ENCODE data around the gene SOAT1. TPM values are rescaled to one million over a fixed set of nuclear protein-coding genes. Genes with fewer than 3 reads are reported as not detected.

The SOAT1 gene
- total and polyA plus RNA-seq, 10 of the 15 experiments (the other 5 are each of a cell fraction or from before 2014, with no cell fraction given), result 8.6 to 68.5 (median 22.3) TPM

DNA sequence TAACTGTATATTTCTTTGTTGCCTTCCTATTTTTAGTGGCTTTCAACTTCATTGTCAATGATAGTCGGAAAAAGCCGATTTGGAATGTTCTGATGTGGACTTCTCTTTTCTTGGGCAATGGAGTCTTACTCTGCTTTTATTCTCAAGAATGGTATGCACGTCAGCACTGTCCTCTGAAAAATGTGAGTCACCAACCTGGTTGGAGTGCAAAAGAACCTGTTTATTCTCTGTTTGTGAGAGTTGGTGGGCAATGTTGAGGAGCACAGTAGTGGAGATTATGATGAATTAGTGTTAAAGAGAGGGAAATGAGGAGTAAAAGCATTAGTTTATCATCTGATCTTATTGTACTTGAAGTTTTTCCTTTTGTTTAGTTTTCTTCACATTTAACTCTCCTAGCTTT is 57.7 kb downstream of the SOAT1 start:
- Histone ChIP-seq H3K9me3 (replicated peaks; ENCODE audit: control insufficient read depth, insufficient read depth, low read length) (no peaks in the 10 kb centered on the region), H3K36me3 (ENCODE audit: control insufficient read depth in 2 of 2, insufficient read depth in 2 of 2, low read length in 1 of 2) (peaks cover 0 to 16% of the 10 kb centered on the region in 2 experiments; a peak in 2 of 4 replicates), H3K27ac (ENCODE audit: control insufficient read depth, insufficient read depth) (no peak overlapping the region), H3K79me2 (ENCODE audit: control insufficient read depth, insufficient read depth, low read length) (no peaks in the 10 kb centered on the region), H2AFZ (ENCODE audit: control insufficient read depth, low read depth, low read length) (no peak overlapping the region), H3K4me3 (no peak overlapping the region), H3K9ac (ENCODE audit: control insufficient read depth, insufficient read depth, low read length) (no peak overlapping the region), H3K4me2 (ENCODE audit: control insufficient read depth, insufficient read depth) (no peak overlapping the region), H3K27me3 (replicated peaks in 1 of 2; ENCODE audit: control insufficient read depth in 2 of 2, insufficient read depth in 2 of 2, low read length in 1 of 2) (no peaks in the 10 kb centered on the region), H3K4me1 (ENCODE audit: control insufficient read depth, insufficient read depth, low read length) (no peaks in the 10 kb centered on the region), H4K20me1 (ENCODE audit: control insufficient read depth, insufficient read depth) (no peaks in the 10 kb centered on the region)
- RAD21 ChIA-PET (ENCODE audit: unreplicated experiment), result no interaction called here
- BruUV-seq (replicated peaks), result no TSS peak
- WGBS (ENCODE audit: insufficient coverage, insufficient replicate concordance, low lambda C conversion rate, missing lambda C conversion rate), result 98% methylated on average over 3 of the region's 3 CpGs
- CTCF ChIA-PET, result no interaction called here
- no peak for TF ChIP-seq ZNF207 (IDR thresholded peaks at IDR 0.05; ENCODE audit: borderline replicate concordance)
- TF ChIP-seq, protein P1, sequence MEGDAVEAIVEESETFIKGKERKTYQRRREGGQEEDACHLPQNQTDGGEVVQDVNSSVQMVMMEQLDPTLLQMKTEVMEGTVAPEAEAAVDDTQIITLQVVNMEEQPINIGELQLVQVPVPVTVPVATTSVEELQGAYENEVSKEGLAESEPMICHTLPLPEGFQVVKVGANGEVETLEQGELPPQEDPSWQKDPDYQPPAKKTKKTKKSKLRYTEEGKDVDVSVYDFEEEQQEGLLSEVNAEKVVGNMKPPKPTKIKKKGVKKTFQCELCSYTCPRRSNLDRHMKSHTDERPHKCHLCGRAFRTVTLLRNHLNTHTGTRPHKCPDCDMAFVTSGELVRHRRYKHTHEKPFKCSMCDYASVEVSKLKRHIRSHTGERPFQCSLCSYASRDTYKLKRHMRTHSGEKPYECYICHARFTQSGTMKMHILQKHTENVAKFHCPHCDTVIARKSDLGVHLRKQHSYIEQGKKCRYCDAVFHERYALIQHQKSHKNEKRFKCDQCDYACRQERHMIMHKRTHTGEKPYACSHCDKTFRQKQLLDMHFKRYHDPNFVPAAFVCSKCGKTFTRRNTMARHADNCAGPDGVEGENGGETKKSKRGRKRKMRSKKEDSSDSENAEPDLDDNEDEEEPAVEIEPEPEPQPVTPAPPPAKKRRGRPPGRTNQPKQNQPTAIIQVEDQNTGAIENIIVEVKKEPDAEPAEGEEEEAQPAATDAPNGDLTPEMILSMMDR (IDR thresholded peaks at IDR 0.05 in 2 of 3, conservative IDR thresholded peaks at IDR 0.05 in 1 of 3; ENCODE audit: control insufficient read depth in 2 of 3, extremely low read depth in 1 of 3, insufficient read depth in 1 of 3, low read depth in 3 of 3, low read length in 3 of 3), result no peak
- no peak for TF ChIP-seq NRF1 (conservative IDR thresholded peaks at IDR 0.05; ENCODE audit: low read depth, low read length)
- no peak for TF ChIP-seq CBX3 (IDR thresholded peaks at IDR 0.05; ENCODE audit: borderline replicate concordance, low read depth)
- no peak for TF ChIP-seq CEBPB (IDR thresholded peaks at IDR 0.05; ENCODE audit: borderline replicate concordance in 1 of 2, low read depth in 2 of 2, low read length in 2 of 2)
- TF ChIP-seq YY1 (IDR thresholded peaks at IDR 0.05; ENCODE audit: low read depth, low read length), result no peak
- TF ChIP-seq CREB1 (IDR thresholded peaks at IDR 0.05; ENCODE audit: low read depth), result no peak
- TF ChIP-seq, protein P2, sequence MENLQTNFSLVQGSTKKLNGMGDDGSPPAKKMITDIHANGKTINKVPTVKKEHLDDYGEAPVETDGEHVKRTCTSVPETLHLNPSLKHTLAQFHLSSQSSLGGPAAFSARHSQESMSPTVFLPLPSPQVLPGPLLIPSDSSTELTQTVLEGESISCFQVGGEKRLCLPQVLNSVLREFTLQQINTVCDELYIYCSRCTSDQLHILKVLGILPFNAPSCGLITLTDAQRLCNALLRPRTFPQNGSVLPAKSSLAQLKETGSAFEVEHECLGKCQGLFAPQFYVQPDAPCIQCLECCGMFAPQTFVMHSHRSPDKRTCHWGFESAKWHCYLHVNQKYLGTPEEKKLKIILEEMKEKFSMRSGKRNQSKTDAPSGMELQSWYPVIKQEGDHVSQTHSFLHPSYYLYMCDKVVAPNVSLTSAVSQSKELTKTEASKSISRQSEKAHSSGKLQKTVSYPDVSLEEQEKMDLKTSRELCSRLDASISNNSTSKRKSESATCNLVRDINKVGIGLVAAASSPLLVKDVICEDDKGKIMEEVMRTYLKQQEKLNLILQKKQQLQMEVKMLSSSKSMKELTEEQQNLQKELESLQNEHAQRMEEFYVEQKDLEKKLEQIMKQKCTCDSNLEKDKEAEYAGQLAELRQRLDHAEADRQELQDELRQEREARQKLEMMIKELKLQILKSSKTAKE (IDR thresholded peaks at IDR 0.05; ENCODE audit: low read depth, poor library complexity, severe bottlenecking), result no peak
- TF ChIP-seq TCF7 (IDR thresholded peaks at IDR 0.05; ENCODE audit: borderline replicate concordance), result no peak
- TF ChIP-seq BCL11A (IDR thresholded peaks at IDR 0.05; ENCODE audit: low read depth, low read length), result no peak
- no peak for TF ChIP-seq TARDBP (IDR thresholded peaks at IDR 0.05; ENCODE audit: borderline replicate concordance)
- no peak for TF ChIP-seq HDGF (IDR thresholded peaks at IDR 0.05)
- TF ChIP-seq RB1 (IDR thresholded peaks at IDR 0.05; ENCODE audit: borderline replicate concordance), result no peak
- TF ChIP-seq NR2F1 (conservative IDR thresholded peaks at IDR 0.05), result no peak
- no peak for TF ChIP-seq YBX1 (IDR thresholded peaks at IDR 0.05)
- TF ChIP-seq ASH2L (IDR thresholded peaks at IDR 0.05; ENCODE audit: borderline replicate concordance, low read depth), result no peak
- TF ChIP-seq CHD4 (IDR thresholded peaks at IDR 0.05), result no peak
- TF ChIP-seq, protein P3, sequence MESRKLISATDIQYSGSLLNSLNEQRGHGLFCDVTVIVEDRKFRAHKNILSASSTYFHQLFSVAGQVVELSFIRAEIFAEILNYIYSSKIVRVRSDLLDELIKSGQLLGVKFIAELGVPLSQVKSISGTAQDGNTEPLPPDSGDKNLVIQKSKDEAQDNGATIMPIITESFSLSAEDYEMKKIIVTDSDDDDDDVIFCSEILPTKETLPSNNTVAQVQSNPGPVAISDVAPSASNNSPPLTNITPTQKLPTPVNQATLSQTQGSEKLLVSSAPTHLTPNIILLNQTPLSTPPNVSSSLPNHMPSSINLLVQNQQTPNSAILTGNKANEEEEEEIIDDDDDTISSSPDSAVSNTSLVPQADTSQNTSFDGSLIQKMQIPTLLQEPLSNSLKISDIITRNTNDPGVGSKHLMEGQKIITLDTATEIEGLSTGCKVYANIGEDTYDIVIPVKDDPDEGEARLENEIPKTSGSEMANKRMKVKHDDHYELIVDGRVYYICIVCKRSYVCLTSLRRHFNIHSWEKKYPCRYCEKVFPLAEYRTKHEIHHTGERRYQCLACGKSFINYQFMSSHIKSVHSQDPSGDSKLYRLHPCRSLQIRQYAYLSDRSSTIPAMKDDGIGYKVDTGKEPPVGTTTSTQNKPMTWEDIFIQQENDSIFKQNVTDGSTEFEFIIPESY (IDR thresholded peaks at IDR 0.05), result no peak
- no peak for TF ChIP-seq NFXL1 (IDR thresholded peaks at IDR 0.05; ENCODE audit: borderline replicate concordance)
- no peak for TF ChIP-seq CHD2 (IDR thresholded peaks at IDR 0.05; ENCODE audit: borderline replicate concordance, low read depth, low read length)
- ATAC-seq (no peak), DNase-seq (ENCODE audit: low read depth, low spot score) (no peak), FAIRE-seq (no peak)
- POLR2A ChIA-PET, result no interaction called here
- SMC1A ChIA-PET (ENCODE audit: uncharacterized antibody, unreplicated experiment), result no interaction called here
- in situ Hi-C loops (cut with MboI), result loop anchor here (25.0 kb wide), 1 partner anchor 589 kb away; no protein-coding TSS in a partner anchor
- intact Hi-C loops (cut with micrococcal nuclease; ENCODE audit: unreplicated experiment), result no loop called here
